HG02678 (cell line): ENCODE results near the gene DDX55.
A peak's percentile ranks its signal among the peaks of the same experiment; 100 is the strongest.

Source experiments
- ATAC-seq: cut with Tn5 transposase; IDR thresholded peaks from one replicate; pipeline ENCODE4 v1.9.1; 2021; ENCODE audit warnings: mild to moderate bottlenecking, moderate library complexity; ENCODE audit not compliant: unreplicated experiment

Gene DDX55

GRCh38 chr12:123607756-123608155 is 5.9 kb downstream of the DDX55 start:
- ATAC-seq: no peak

- ATAC-seq: no peak
Observed at GRCh38 chr12:123608182-123608581, 6.3 kb downstream of the DDX55 start.

- no peak for ATAC-seq
Observed at GRCh38 chr12:123614110-123614509, 12.2 kb downstream of the DDX55 start.

- ATAC-seq: no peak
Observed at GRCh38 chr12:123614531-123614930, 12.6 kb downstream of the DDX55 start.

GRCh38 chr12:123617144-123617543 is 15.2 kb downstream of the DDX55 start:
- no peak for ATAC-seq

GRCh38 chr12:123617580-123617979 is 15.7 kb downstream of the DDX55 start:
- no peak for ATAC-seq

GRCh38 chr12:123621101-123621500 is 19.2 kb downstream of the DDX55 start:
- no peak for ATAC-seq

GRCh38 chr12:123621619-123622530 is 20.0 kb downstream of the DDX55 start:
- ATAC-seq: no peak

GRCh38 chr12:123633379-123634141 is 31.7 kb downstream of the DDX55 start, which contains the start of the genes EIF2B1 and GTF2H3:
EIF2B1 (minus strand) TSS chr12:123633686; CDS start chr12:123633557, 129 bp downstream.
GTF2H3 (plus strand) TSS chr12:123633829; CDS start chr12:123633860, 31 bp downstream.
- ATAC-seq: peak; percentile 96

- ATAC-seq: no peak
Observed at GRCh38 chr12:123634142-123634561, 32.3 kb downstream of the DDX55 start.

- no peak for ATAC-seq
Observed at GRCh38 chr12:123643911-123644310, 42.0 kb downstream of the DDX55 start.

- no peak for ATAC-seq
Observed at GRCh38 chr12:123645380-123645779, 43.5 kb downstream of the DDX55 start.

GRCh38 chr12:123645878-123646277 is 44.0 kb downstream of the DDX55 start:
- no peak for ATAC-seq

- ATAC-seq: no peak
Observed at GRCh38 chr12:123648401-123648800, 46.5 kb downstream of the DDX55 start.

- no peak for ATAC-seq
Observed at GRCh38 chr12:123654129-123654701, 52.3 kb downstream of the DDX55 start.

- peak; percentile 92 for ATAC-seq
Observed at GRCh38 chr12:123655420-123655819, 53.5 kb downstream of the DDX55 start.

GRCh38 chr12:123656392-123656791 is 54.5 kb downstream of the DDX55 start:
- no peak for ATAC-seq

GRCh38 chr12:123657211-123657610 is 55.3 kb downstream of the DDX55 start:
- no peak for ATAC-seq

- ATAC-seq: no peak
Observed at GRCh38 chr12:123659996-123660727, 58.3 kb downstream of the DDX55 start.

GRCh38 chr12:123667771-123668170 is 65.9 kb downstream of the DDX55 start:
- ATAC-seq: no peak
